NCI-H345 (cell line): ENCODE measurements around the gene BABAM2.
"Not testable (repeated sequence)": the region's sequence is repeated elsewhere in the genome, so short reads cannot be mapped to it uniquely, and the experiment has no call there.

ENCODE experiments used
- DNase-seq: peaks from one replicate; lab custom pipeline; 2025; lab: John Stamatoyannopoulos, UW

Gene BABAM2

GRCh38 chr2:27946530-27947060 is 56.1 kb downstream of the BABAM2 start:
- DNase-seq, result no peak

- no peak for DNase-seq
Measured at GRCh38 chr2:27952070-27952469, 61.5 kb downstream of the BABAM2 start.

GRCh38 chr2:27953077-27953476 is 62.5 kb downstream of the BABAM2 start:
- DNase-seq, result no peak

- DNase-seq, result no peak
Measured at GRCh38 chr2:27954221-27954673, 63.7 kb downstream of the BABAM2 start.

GRCh38 chr2:27954771-27955383 is 64.3 kb downstream of the BABAM2 start:
- DNase-seq, result no peak

GRCh38 chr2:27955384-27956161 is 65.0 kb downstream of the BABAM2 start:
- DNase-seq, result no peak

- DNase-seq, result no peak
Measured at GRCh38 chr2:27956888-27957287, 66.4 kb downstream of the BABAM2 start.

GRCh38 chr2:27958711-27959378 is 68.3 kb downstream of the BABAM2 start:
- DNase-seq, result no peak

GRCh38 chr2:27959496-27959895 is 69.0 kb downstream of the BABAM2 start:
- no peak for DNase-seq

GRCh38 chr2:27960237-27960912 is 69.8 kb downstream of the BABAM2 start:
- DNase-seq, result no peak

GRCh38 chr2:27962006-27962405 is 71.5 kb downstream of the BABAM2 start:
- no peak for DNase-seq

GRCh38 chr2:27963472-27963871 is 72.9 kb downstream of the BABAM2 start:
- no peak for DNase-seq

GRCh38 chr2:27964067-27964466 is 73.5 kb downstream of the BABAM2 start:
- no peak for DNase-seq

- no peak for DNase-seq
Measured at GRCh38 chr2:27965841-27966240, 75.3 kb downstream of the BABAM2 start.

GRCh38 chr2:27966466-27966865 is 75.9 kb downstream of the BABAM2 start:
- no peak for DNase-seq

GRCh38 chr2:27967076-27967475 is 76.5 kb downstream of the BABAM2 start:
- DNase-seq, result no peak

- DNase-seq, result not testable (repeated sequence)
Measured at GRCh38 chr2:27968045-27968444, 77.5 kb downstream of the BABAM2 start.

GRCh38 chr2:27968957-27969356 is 78.4 kb downstream of the BABAM2 start:
- not testable (repeated sequence) for DNase-seq

GRCh38 chr2:27972311-27972710 is 81.8 kb downstream of the BABAM2 start:
- DNase-seq, result no peak

GRCh38 chr2:27973592-27973991 is 83.1 kb downstream of the BABAM2 start:
- no peak for DNase-seq

- no peak for DNase-seq
Measured at GRCh38 chr2:27976308-27976707, 85.8 kb downstream of the BABAM2 start.

- DNase-seq, result no peak
Measured at GRCh38 chr2:27977731-27978312, 87.3 kb downstream of the BABAM2 start.
